Colonic mucosa (tissue), 4 donors: Measurements from ENCODE around the gene ZNF649. TPM values are rescaled to one million over a fixed set of nuclear protein-coding genes. Genes with fewer than 3 reads are reported as not detected.

Source experiments
- DNase-seq: peaks from one replicate; pipeline ENCODE4 v3.0.0-alpha.2; 2020
- H3K27ac ChIP-seq: fragments of 200-600 bp; one replicate; pipeline ENCODE4 v1.8.0; 2021
- H3K27me3 ChIP-seq: fragments of 200-600 bp; one replicate; pipeline ENCODE4 v1.8.0; 2021
- H3K36me3 ChIP-seq: fragments of 200-600 bp; one replicate; pipeline ENCODE4 v1.8.0; 2021
- H3K4me1 ChIP-seq: fragments of 200-600 bp; one replicate; pipeline ENCODE4 v1.8.0; 2021; ENCODE audit warnings: mild to moderate bottlenecking
- H3K4me3 ChIP-seq: fragments of 200-600 bp; one replicate; pipeline ENCODE4 v1.8.0; 2021
- H3K9ac ChIP-seq, 2 donors: one replicate each; pipeline ENCODE4 v1.7.0; 2013; ENCODE audit warnings: control low read depth in 2 of 2, low read depth in 2 of 2, low read length in 2 of 2
- H3K9me3 ChIP-seq: fragments of 200-600 bp; one replicate; pipeline ENCODE4 v1.8.0; 2021
- intact Hi-C: fragments of 100-400 bp; cut with DNase I; formaldehyde crosslinking; loops from one replicate; pipeline ENCODE4 v1.14.1; 2022
- total RNA-seq, 2 donors: library from RNA; stranded (reverse); fragmentation: NEBNext Ultra II Directional in 1 of 2; extraction: Animal tissue kit (Norgen Biotek cat#: 25700) in 1 of 2; gene quantifications; one replicate each; pipeline ENCODE4 v1.2.1, GENCODE V29; 2021
- TF ChIP-seq, protein P1 (sequence below): fragments of 200-600 bp; IDR thresholded peaks from one replicate; pipeline ENCODE4 v1.8.0; 2022; ENCODE audit warnings: antibody characterized with exemption, mild to moderate bottlenecking
- donor health status: healthy.
- donor health status: DM: no; HTN: no; CAD: no.
- donor health status: DM: no; HTN: no; CAD: no.

Gene ZNF649
- total RNA-seq, 2 donors from 2014 or later, result 8.1 to 8.2 TPM

DNA sequence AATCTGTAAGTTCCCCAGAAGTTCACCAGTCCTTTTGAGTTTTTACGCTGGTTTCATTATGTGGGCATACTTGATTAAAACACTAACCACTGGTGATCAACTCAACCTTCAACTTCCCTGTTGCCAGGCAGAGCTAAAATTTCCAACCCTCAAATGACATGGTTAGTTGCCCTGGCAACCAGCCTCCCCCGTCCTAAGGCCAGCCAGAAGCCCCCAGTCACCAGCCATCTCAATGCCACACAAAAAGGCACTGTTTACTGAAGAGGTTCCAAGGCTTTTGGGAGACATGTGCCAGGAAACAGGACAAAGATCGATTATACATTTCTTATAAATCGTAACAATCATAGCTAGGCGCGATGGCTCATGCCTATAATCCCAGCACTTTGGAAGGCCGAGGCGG, 1.6 kb downstream of the ZNF649 start:
- no peak overlapping the region for H3K9ac ChIP-seq
- peaks cover 13% of the 10 kb centered on the region for H3K36me3 ChIP-seq
- intact Hi-C loops, result no loop called here
- no peak overlapping the region for H3K27ac ChIP-seq
- peaks cover 5% of the 10 kb centered on the region for H3K4me1 ChIP-seq
- DNase-seq, result no peak
- H3K27me3 ChIP-seq, result no peaks in the 10 kb centered on the region
- H3K4me3 ChIP-seq, result no peak overlapping the region
- TF ChIP-seq, protein P1, sequence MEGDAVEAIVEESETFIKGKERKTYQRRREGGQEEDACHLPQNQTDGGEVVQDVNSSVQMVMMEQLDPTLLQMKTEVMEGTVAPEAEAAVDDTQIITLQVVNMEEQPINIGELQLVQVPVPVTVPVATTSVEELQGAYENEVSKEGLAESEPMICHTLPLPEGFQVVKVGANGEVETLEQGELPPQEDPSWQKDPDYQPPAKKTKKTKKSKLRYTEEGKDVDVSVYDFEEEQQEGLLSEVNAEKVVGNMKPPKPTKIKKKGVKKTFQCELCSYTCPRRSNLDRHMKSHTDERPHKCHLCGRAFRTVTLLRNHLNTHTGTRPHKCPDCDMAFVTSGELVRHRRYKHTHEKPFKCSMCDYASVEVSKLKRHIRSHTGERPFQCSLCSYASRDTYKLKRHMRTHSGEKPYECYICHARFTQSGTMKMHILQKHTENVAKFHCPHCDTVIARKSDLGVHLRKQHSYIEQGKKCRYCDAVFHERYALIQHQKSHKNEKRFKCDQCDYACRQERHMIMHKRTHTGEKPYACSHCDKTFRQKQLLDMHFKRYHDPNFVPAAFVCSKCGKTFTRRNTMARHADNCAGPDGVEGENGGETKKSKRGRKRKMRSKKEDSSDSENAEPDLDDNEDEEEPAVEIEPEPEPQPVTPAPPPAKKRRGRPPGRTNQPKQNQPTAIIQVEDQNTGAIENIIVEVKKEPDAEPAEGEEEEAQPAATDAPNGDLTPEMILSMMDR, result no peak
- no peaks in the 10 kb centered on the region for H3K9me3 ChIP-seq

DNA sequence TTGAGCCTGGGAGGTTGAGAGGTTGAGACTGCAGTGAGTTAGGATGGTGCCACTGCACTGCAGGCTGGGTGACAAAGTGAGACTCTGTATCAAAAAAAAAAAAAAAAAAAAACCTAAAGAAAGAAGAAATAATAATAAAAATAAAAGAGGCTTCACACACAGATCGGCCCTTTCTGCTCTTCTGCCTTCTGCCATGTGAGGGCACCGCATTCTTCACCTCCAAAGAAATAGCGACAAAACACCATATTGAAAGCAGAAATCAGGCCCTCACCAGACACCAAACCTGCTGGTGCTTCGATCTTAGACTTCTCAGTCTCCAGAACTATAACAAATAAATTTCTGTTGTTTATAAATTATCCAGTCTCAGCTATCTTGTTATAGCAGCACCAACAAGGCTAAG, 3.0 kb downstream of the ZNF649 start:
- DNase-seq, result no peak
- intact Hi-C loops, result no loop called here
- H3K4me1 ChIP-seq, result peaks cover 5% of the 10 kb centered on the region
- TF ChIP-seq, protein P1, result no peak
- H3K9ac ChIP-seq, result no peak overlapping the region
- no peaks in the 10 kb centered on the region for H3K27me3 ChIP-seq
- no peak overlapping the region for H3K4me3 ChIP-seq
- H3K36me3 ChIP-seq, result peaks cover 14% of the 10 kb centered on the region
- H3K9me3 ChIP-seq, result no peaks in the 10 kb centered on the region
- H3K27ac ChIP-seq, result no peak overlapping the region

DNA sequence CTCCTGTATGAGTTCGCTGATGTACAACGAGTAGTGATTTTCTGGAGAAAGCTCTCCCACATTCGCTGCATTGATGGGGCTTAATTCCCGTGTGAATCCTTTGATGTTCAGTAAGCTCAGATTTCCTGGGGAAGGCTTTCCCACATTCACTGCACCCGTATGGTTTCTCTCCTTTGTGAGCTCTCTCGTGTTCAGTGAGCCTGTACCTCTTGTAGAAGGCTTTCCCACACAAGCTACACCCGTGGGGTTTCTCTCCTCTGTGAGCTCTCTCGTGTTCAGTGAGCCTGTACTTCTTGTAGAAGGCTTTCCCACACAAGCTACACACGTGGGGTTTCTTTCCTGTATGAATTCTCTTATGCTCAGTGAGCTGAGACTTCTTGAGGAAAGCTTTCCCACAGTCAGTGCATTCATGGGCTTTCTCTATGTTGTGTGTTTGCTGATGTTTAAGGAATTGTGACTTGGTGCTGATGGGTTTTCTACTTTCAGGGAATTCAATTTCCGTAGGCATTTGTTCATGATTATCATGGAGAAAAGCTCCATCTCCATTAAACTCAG, 13.5 kb downstream of the ZNF649 start:
- Histone ChIP-seq H3K4me1 (no peaks in the 10 kb centered on the region), H3K27me3 (no peaks in the 10 kb centered on the region), H3K36me3 (peaks cover 36% of the 10 kb centered on the region), H3K9ac (no peak overlapping the region), H3K4me3 (no peak overlapping the region), H3K9me3 (peaks cover 14% of the 10 kb centered on the region), H3K27ac (no peak overlapping the region)
- TF ChIP-seq, protein P1, result no peak
- intact Hi-C loops, result no loop called here
- DNase-seq, result no peak

DNA sequence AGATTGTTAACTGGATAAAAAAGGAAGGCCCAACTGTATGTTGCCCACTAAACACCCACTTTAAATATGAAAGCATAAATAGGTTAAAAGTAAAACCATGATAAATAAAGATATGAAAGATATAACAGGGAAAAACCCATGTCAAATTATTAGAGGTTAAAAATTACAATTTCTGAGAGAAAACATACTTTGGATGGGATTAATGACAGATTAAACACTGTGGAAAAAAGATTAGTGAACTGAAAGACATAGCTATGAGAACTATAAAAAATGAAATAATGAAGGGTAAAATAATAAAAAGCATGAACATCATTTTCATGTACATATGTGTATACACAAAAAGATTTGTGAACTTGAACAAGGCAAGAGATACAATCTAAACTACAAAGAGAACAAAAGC, 14.9 kb downstream of the ZNF649 start:
- intact Hi-C loops, result loop anchor here (5.0 kb wide), 1 partner anchor 37 kb away; the partner anchor contains the start of gene ZNF613
- peaks cover 14% of the 10 kb centered on the region for H3K9me3 ChIP-seq
- no peak for DNase-seq
- TF ChIP-seq, protein P1, result no peak
- H3K4me1 ChIP-seq, result no peaks in the 10 kb centered on the region
- H3K27me3 ChIP-seq, result no peaks in the 10 kb centered on the region
- H3K9ac ChIP-seq, result no peak overlapping the region
- peaks cover 25% of the 10 kb centered on the region for H3K36me3 ChIP-seq
- H3K4me3 ChIP-seq, result no peak overlapping the region
- H3K27ac ChIP-seq, result no peak overlapping the region

DNA sequence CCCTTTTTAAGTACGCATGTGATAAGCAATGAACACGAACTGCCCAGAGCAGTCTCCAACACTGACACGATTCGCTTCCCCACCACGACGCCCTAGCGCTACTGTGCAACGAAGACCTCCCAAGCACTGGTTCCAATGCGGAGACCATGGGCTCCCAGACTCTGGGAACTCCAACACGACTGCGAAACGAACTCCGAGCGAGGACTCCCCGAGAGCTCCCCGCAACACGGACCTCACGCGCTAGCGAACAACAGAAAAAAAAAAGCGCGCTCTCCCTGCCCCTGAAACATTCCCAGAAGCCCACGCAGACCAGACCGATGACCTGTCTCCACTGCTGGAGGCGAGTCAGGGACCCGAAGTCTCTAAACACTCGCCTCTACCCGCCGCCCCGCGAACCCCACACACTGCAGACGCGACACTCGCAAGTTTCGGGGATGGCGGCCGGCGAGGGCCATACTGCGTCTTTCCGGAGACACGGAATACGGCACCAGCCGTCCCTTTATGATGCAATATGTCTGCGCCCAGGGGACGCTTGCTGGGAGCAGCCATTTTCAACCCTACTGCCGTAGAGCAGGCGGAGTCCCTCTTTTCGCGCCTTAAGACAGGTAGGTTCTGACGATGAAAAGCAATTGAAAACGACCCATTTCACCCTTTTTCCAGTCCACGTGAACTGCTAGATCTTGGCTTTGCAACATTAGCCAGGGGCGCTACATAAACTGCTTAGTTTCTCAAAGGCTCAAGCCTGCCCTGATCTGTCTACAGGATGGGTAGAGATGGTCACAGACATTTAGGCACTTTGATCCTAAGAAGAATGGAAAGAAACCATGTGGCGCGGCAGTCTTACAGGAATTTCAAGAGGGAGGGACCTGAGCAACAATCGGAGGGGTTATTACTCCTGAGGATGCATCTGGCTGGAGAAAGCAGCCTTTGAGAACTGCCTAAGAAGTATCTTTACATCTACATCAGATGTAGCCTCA, 17.0 kb downstream of the ZNF649 start, which contains the start of gene ZNF577:
ZNF577 (minus strand) TSS at position 430 of the 977 bp plus-strand sequence. CDS start 7,569 bp downstream, outside the sequence.
- TF ChIP-seq, protein P1, result no peak
- intact Hi-C loops, result loop anchor here (5.0 kb wide), 1 partner anchor 39 kb away; the partner anchor contains the start of gene ZNF613
- no peaks in the 10 kb centered on the region for H3K4me1 ChIP-seq
- peak within 1 kb of the TSS; percentile 13 for H3K27ac ChIP-seq
- peaks cover 14% of the 10 kb centered on the region for H3K9me3 ChIP-seq
- DNase-seq, result peak; percentile 98
- peak within 1 kb of the TSS; percentile 52 to 78 for H3K9ac ChIP-seq
- no peaks in the 10 kb centered on the region for H3K27me3 ChIP-seq
- H3K4me3 ChIP-seq, result peak within 1 kb of the TSS; percentile 53
- peaks cover 13% of the 10 kb centered on the region for H3K36me3 ChIP-seq
